ENCODE data around the gene RND2. TPM values are rescaled to one million over a fixed set of nuclear protein-coding genes. Genes with fewer than 3 reads are reported as not detected.

Gene RND2
- total and polyA plus RNA-seq, 2 of the 13 experiments (the other 11 are each of a cell fraction or from before 2014, with no cell fraction given), result 0.05 to 0.11 TPM

GRCh38 chr17:42979511-42980273, 45.3 kb upstream of the RND2 start, which contains the start of gene PTGES3L (continued):
- no peak for TF ChIP-seq CSRNP2 (CRISPR knock-in tag; conservative IDR thresholded peaks at IDR 0.05; ENCODE audit: low read depth)
- no peak for TF ChIP-seq SP2 (CRISPR knock-in tag; IDR thresholded peaks at IDR 0.05)
- no peak for TF ChIP-seq CREBL2 (CRISPR knock-in tag; IDR thresholded peaks at IDR 0.05; ENCODE audit: borderline replicate concordance)
- TF ChIP-seq RXRA (CRISPR knock-in tag; IDR thresholded peaks at IDR 0.05), result no peak; the same call in 1 of the 2 replicates
- no peak for TF ChIP-seq GLI4 (CRISPR knock-in tag; IDR thresholded peaks at IDR 0.05; ENCODE audit: borderline replicate concordance)
- TF ChIP-seq ZNF251 (CRISPR knock-in tag; IDR thresholded peaks at IDR 0.05), result no peak
- no peak for TF ChIP-seq CHD2 (IDR thresholded peaks at IDR 0.05; ENCODE audit: low read depth, low read length)
- no peak for TF ChIP-seq ZBTB10 (CRISPR knock-in tag; IDR thresholded peaks at IDR 0.05; ENCODE audit: borderline replicate concordance)
- TF ChIP-seq AGO1 (IDR thresholded peaks at IDR 0.05; ENCODE audit: low read depth, low read length, poor library complexity, severe bottlenecking), result no peak
- no peak for TF ChIP-seq HOXA5 (CRISPR knock-in tag; IDR thresholded peaks at IDR 0.05)
- TF ChIP-seq GTF3A (CRISPR knock-in tag; conservative IDR thresholded peaks at IDR 0.05), result no peak
- TF ChIP-seq ONECUT2 (CRISPR knock-in tag; IDR thresholded peaks at IDR 0.05), result no peak
- no peak for TF ChIP-seq TBP (CRISPR knock-in tag; IDR thresholded peaks at IDR 0.05)
- no peak; the same call in 1 of the 2 replicates for TF ChIP-seq TFDP1 (CRISPR knock-in tag; IDR thresholded peaks at IDR 0.05; ENCODE audit: borderline replicate concordance)
- no peak for TF ChIP-seq SMAD3 (CRISPR knock-in tag; IDR thresholded peaks at IDR 0.05)
- peak; percentile 84; the same call in 1 of the 2 replicates for TF ChIP-seq ZNF232 (CRISPR knock-in tag; IDR thresholded peaks at IDR 0.05; ENCODE audit: borderline replicate concordance)
- TF ChIP-seq HNRNPLL (IDR thresholded peaks at IDR 0.05; ENCODE audit: low read depth, low read length, poor library complexity, severe bottlenecking), result no peak
- TF ChIP-seq ZNF430 (CRISPR knock-in tag; IDR thresholded peaks at IDR 0.05), result peak; percentile 20; the same call in 1 of the 2 replicates
- no peak for TF ChIP-seq ZNF772 (CRISPR knock-in tag; IDR thresholded peaks at IDR 0.05)
- TF ChIP-seq TOPORS (CRISPR knock-in tag; IDR thresholded peaks at IDR 0.05), result no peak
- TF ChIP-seq CBX2 (IDR thresholded peaks at IDR 0.05; ENCODE audit: low read depth, low read length), result no peak
- TF ChIP-seq CBX2 (CRISPR knock-in tag; IDR thresholded peaks at IDR 0.05; ENCODE audit: low read depth), result no peak
- 0 out of 2 replicates have a peak, but pooled peaks have one; percentile 30 for TF ChIP-seq MYC (CRISPR knock-in tag; IDR thresholded peaks at IDR 0.05; ENCODE audit: borderline replicate concordance)
- no peak for TF ChIP-seq ZNF138 (CRISPR knock-in tag; IDR thresholded peaks at IDR 0.05; ENCODE audit: low read depth)
- no peak for TF ChIP-seq ATAD3A (CRISPR knock-in tag; IDR thresholded peaks at IDR 0.05)

All from HepG2 (cell line).